Nephron (organoid): ENCODE results near the gene AQP10.

Source experiments
- H3K27ac Mint-ChIP-seq, 3 experiments: 2 replicates each; pipeline ENCODE4 v1.8.0; 2020; ENCODE audit warnings: mixed read lengths in 3 of 3, mild to moderate bottlenecking in 2 of 3, moderate library complexity in 1 of 3
- H3K27me3 Mint-ChIP-seq: 2 replicates; pipeline ENCODE4 v1.8.0; 2021; ENCODE audit warnings: low read depth, mild to moderate bottlenecking, moderate library complexity, mixed read lengths
- H3K36me3 Mint-ChIP-seq: 2 replicates; pipeline ENCODE4 v1.8.0; 2020; ENCODE audit warnings: low read depth, mixed read lengths
- H3K4me1 Mint-ChIP-seq: 2 replicates; pipeline ENCODE4 v1.8.0; 2020; ENCODE audit warnings: mixed read lengths
- H3K4me3 Mint-ChIP-seq, 3 experiments: 2 replicates each; pipeline ENCODE4 v1.8.0; 2020; ENCODE audit warnings: mild to moderate bottlenecking in 3 of 3, mixed read lengths in 3 of 3, moderate library complexity in 2 of 3
- H3K9me3 Mint-ChIP-seq: 2 replicates; pipeline ENCODE4 v1.8.0; 2020; ENCODE audit warnings: mixed read lengths
- TF ChIP-seq, protein P1 (sequence below), 3 experiments: fragments of 200-600 bp; sonication (generic); IDR thresholded peaks; one replicate each; pipeline ENCODE4 v1.5.0; 2021; ENCODE audit warnings: antibody characterized with exemption in 3 of 3; ENCODE audit not compliant: unreplicated experiment in 3 of 3

AQP10 gene

DNA sequence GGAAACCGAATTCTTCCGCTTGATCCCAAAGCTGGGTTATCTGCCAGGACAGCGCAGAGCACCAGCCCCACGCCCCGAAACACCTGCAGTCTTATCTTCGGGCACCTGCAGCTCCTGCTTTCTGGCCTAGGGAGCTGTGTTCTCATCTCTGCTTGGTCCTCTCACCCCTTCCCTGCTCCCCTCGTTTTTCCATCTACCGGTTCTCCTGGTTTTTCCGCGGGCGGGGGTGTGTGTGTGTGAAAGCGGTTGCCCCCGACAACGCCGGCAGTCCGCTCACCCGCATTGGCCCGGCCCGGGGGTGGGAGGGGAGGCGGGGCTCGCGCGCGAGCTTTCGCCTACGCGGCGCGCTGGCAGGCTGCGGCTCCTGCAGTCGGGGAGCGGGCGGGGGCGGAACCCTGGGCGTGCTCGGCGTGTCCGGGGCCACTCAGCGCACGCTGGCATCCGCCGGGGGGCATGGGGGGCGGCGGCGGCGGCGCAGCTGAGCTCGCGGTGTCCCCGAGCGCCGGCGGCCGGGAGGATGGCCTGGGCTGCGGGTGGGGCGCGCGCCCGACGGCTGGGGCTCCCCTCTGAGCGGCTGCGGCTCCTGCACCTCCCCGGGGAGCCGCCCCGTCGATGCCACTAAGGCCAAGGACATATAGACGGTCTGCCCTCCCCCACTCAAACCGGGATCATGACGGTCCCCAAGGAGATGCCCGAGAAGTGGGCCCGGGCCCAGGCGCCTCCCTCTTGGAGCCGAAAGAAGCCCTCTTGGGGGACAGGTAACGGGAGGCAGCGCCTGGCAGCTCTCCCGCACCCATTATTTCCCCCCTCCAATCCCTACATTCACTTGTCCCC, 7.6 kb downstream of the AQP10 start:
- H3K9me3 Mint-ChIP-seq: no peaks in the 10 kb centered on the region
- H3K36me3 Mint-ChIP-seq: peaks cover 27% of the 10 kb centered on the region
- no peak overlapping the region for H3K27ac Mint-ChIP-seq
- peaks cover 8% of the 10 kb centered on the region for H3K27me3 Mint-ChIP-seq
- H3K4me1 Mint-ChIP-seq: peaks cover 45% of the 10 kb centered on the region
- peak overlapping the region; percentile 78 to 83 (median 81) for H3K4me3 Mint-ChIP-seq
- TF ChIP-seq, protein P1, sequence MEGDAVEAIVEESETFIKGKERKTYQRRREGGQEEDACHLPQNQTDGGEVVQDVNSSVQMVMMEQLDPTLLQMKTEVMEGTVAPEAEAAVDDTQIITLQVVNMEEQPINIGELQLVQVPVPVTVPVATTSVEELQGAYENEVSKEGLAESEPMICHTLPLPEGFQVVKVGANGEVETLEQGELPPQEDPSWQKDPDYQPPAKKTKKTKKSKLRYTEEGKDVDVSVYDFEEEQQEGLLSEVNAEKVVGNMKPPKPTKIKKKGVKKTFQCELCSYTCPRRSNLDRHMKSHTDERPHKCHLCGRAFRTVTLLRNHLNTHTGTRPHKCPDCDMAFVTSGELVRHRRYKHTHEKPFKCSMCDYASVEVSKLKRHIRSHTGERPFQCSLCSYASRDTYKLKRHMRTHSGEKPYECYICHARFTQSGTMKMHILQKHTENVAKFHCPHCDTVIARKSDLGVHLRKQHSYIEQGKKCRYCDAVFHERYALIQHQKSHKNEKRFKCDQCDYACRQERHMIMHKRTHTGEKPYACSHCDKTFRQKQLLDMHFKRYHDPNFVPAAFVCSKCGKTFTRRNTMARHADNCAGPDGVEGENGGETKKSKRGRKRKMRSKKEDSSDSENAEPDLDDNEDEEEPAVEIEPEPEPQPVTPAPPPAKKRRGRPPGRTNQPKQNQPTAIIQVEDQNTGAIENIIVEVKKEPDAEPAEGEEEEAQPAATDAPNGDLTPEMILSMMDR (IDR thresholded peaks at IDR 0.05; ENCODE audit: unreplicated experiment in 3 of 3): no peak

DNA sequence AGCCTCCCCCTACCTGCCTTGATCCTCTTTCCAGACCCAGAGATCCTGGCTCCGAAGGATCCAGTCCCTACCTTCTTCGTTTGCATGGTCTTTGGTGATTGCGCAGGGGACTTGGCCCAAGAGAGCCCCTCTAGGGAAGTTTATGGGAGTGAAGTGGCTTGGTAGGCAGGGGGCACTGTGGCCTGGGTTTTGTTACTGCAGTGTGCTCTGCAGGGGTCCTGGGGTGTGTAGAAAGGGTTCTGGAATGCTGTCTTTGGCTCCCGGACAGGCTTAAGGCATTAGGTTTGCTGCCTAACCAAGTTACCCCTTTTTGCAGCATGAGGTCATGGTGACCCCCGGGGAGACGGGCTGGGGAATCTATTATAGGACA, 8.2 kb downstream of the AQP10 start:
- peak overlapping the region in 1 of 3 experiments; percentile 36 for H3K27ac Mint-ChIP-seq
- H3K36me3 Mint-ChIP-seq: peaks cover 33% of the 10 kb centered on the region
- no peaks in the 10 kb centered on the region for H3K9me3 Mint-ChIP-seq
- H3K4me1 Mint-ChIP-seq: peaks cover 45% of the 10 kb centered on the region
- peaks cover 3% of the 10 kb centered on the region for H3K27me3 Mint-ChIP-seq
- TF ChIP-seq, protein P1 (IDR thresholded peaks at IDR 0.05; ENCODE audit: unreplicated experiment in 3 of 3): no peak
- peak overlapping the region; percentile 78 to 83 (median 81) for H3K4me3 Mint-ChIP-seq

DNA sequence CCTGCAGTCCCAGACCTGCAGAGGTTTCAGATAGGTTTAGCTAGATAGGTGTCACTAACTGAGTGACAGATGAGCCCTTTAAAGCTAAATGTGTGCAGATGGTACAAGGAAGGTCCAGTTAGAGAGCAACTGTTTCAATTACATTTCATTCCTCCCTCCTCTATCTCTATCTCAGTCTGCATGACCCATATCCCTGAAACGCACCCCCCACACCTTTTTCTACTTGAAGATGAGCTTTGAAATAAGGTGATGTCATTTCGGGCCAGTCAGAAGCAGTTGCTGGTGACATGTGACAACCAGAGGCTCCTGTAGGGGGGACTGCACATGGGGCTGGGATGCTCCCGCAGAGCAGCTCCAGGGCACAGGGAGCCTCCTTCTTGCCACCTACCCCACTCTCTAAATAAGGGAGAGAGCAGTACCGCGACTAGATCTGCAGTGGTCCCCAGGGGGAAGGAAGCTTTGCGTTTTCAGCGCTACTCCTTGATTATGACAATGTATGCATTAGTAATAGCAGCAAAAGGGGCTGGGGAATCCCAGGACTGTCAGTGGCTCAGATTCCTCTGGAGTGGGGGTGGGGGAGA, 8.7 kb downstream of the AQP10 start:
- Mint-ChIP-seq H3K9me3 (no peaks in the 10 kb centered on the region), H3K36me3 (peaks cover 36% of the 10 kb centered on the region), H3K4me1 (peaks cover 48% of the 10 kb centered on the region), H3K27me3 (no peaks in the 10 kb centered on the region), H3K4me3 (peak overlapping the region; percentile 78 to 83 (median 81)), H3K27ac (peak overlapping the region in 1 of 3 experiments; percentile 36)
- TF ChIP-seq, protein P1 (IDR thresholded peaks at IDR 0.05; ENCODE audit: unreplicated experiment in 3 of 3): no peak

DNA sequence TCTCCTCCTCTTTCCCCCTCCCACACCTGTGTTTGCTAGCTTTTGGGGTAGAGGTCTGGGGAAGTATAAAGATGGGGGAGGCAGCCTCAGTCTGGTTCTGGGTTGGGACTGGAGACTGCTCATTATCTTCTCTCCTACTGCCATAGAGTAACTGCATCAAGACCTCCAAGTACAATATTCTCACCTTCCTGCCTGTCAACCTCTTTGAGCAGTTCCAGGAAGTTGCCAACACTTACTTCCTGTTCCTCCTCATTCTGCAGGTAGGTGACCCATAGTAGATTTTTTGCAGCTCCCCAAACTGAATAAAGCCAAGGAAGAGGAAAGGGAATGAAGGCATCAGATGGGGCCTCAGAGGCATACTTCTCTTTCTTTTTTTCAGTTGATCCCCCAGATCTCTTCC, 9.8 kb downstream of the AQP10 start:
- Mint-ChIP-seq H3K36me3 (peaks cover 42% of the 10 kb centered on the region), H3K4me3 (peak overlapping the region; percentile 18 to 56 (median 19)), H3K9me3 (no peaks in the 10 kb centered on the region), H3K27ac (no peak overlapping the region), H3K4me1 (peaks cover 54% of the 10 kb centered on the region), H3K27me3 (no peaks in the 10 kb centered on the region)
- TF ChIP-seq, protein P1 (IDR thresholded peaks at IDR 0.05; ENCODE audit: unreplicated experiment in 3 of 3): no peak

DNA sequence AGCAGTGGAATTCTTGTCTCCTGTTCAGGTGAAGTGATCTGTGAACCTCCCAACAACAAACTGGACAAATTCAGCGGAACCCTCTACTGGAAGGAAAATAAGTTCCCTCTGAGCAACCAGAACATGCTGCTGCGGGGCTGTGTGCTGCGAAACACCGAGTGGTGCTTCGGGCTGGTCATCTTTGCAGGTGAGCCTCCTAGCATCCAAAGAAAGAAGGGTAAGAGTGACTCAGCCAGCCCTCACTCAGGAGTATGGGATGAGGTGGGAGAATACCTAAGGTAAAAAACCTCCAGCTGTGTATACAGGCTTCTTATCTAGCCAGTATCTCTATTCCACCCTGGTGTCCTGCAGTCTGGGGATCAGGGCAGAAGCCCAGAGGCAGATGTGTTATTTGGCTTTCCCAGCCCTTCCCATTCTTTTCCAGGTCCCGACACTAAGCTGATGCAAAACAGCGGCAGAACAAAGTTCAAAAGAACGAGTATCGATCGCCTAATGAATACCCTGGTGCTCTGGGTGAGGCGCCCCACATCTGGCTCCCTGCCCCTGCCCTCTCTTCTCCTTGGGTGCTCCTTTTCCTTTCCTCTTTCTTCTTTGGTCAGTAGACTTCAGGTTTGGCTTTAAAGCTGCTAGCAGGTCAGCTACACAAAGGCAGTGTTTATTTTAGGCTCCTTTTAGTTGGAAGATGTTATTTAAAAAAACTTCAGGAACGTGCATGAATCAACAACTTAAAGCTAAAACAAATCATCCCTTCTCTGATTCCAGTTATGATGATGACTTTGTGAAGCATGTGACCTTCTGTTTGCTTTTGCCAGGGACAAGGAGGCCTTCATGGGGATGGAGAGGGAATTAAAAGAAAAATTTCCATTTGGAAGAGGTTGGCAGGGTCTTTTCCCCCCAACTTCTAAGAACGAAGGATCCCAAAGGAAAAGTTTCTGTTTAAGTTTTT, 13.5 kb downstream of the AQP10 start:
- Mint-ChIP-seq H3K9me3 (no peaks in the 10 kb centered on the region), H3K27me3 (no peaks in the 10 kb centered on the region), H3K36me3 (peaks cover 64% of the 10 kb centered on the region), H3K4me1 (peaks cover 25% of the 10 kb centered on the region), H3K27ac (peak overlapping the region in 2 of 3 experiments; percentile 10 to 50), H3K4me3 (no peak overlapping the region)
- TF ChIP-seq, protein P1 (IDR thresholded peaks at IDR 0.05; ENCODE audit: unreplicated experiment in 3 of 3): no peak
